AG04450 (cell line): ENCODE data around the gene AADACL2. TPM values are rescaled to one million over a fixed set of nuclear protein-coding genes. Genes with fewer than 3 reads are reported as not detected.

Experiments used
- CTCF ChIA-PET: fragments of 300-600, 350-600 bp; formaldehyde crosslinking; extraction: SDS; loops from one replicate; lab custom pipeline; 2022; ENCODE audit warnings: antibody characterized with exemption, inconsistent platforms; lab: Charles Lee
- POLR2A ChIA-PET: fragments of 350-600 bp; formaldehyde crosslinking; extraction: SDS; loops from one replicate; lab custom pipeline; 2021; ENCODE audit warnings: antibody characterized with exemption, inconsistent platforms; lab: Yijun Ruan, JAX
- DNase-seq: peaks from one replicate; pipeline ENCODE4 v3.0.0-alpha.2; 2011; ENCODE audit warnings: low read depth, low spot score
- H3K27ac ChIP-seq: one replicate; pipeline ENCODE4 v1.5.1; 2012; ENCODE audit warnings: low read depth, low read length, control low read depth
- H3K27me3 ChIP-seq: one replicate; pipeline ENCODE4 v1.6.0; 2012; ENCODE audit warnings: low read length; ENCODE audit not compliant: control insufficient read depth, insufficient read depth
- H3K4me3 ChIP-seq: 2 replicates; pipeline ENCODE4 v1.5.1; 2011; ENCODE audit warnings: mild to moderate bottlenecking, low read depth, low read length, control low read depth
- H3K9me3 ChIP-seq: 2 replicates; pipeline ENCODE4 v1.5.1; 2012; ENCODE audit warnings: low read length; ENCODE audit not compliant: control insufficient read depth, insufficient read depth
- polyA minus RNA-seq: library from RNA; depleted of rRNA, polyadenylated mRNA; stranded (reverse); fragments of >200 nt; gene quantifications from 2 replicates; pipeline ENCODE4 v1.2.3, GENCODE V29; 2011; rRNA and poly(A)+ RNA removed
- polyA plus RNA-seq: library from polyadenylated mRNA; depleted of rRNA; stranded (reverse); fragments of >200 nt; gene quantifications from 2 replicates; pipeline ENCODE4 v1.2.3, GENCODE V29; 2011; rRNA removed
- TF ChIP-seq, protein P1 (sequence below): IDR thresholded peaks from 2 replicates; pipeline ENCODE4 v1.5.1; 2011; ENCODE audit warnings: low read depth, low read length, control low read depth, inconsistent platforms

The AADACL2 gene
- not detected in 2 replicates for polyA plus RNA-seq
- polyA minus RNA-seq, result not detected in 2 replicates

DNA sequence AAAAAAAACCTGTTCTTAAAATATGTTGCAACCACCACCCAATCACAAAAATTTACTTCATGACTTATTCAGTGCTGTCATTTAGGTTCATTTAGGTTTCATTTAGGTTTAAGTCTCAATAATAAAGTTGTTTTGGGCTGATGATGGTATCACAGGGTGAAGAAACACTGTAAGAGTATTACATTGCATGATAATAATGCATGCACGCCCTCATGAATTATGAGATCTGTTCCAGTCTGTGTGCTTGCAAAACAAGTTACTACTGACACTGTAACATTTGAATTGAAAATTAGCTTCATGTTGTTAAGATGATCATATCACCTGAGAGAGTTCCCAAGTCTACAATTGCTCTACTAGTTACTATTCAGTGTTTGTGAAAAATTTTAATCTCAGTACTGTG, at the start of gene AADACL2:
Gene AADACL2 (plus strand): TSS at position 315 of the 400 bp plus-strand sequence. CDS start 109 bp downstream, outside the sequence.
- TF ChIP-seq, protein P1, sequence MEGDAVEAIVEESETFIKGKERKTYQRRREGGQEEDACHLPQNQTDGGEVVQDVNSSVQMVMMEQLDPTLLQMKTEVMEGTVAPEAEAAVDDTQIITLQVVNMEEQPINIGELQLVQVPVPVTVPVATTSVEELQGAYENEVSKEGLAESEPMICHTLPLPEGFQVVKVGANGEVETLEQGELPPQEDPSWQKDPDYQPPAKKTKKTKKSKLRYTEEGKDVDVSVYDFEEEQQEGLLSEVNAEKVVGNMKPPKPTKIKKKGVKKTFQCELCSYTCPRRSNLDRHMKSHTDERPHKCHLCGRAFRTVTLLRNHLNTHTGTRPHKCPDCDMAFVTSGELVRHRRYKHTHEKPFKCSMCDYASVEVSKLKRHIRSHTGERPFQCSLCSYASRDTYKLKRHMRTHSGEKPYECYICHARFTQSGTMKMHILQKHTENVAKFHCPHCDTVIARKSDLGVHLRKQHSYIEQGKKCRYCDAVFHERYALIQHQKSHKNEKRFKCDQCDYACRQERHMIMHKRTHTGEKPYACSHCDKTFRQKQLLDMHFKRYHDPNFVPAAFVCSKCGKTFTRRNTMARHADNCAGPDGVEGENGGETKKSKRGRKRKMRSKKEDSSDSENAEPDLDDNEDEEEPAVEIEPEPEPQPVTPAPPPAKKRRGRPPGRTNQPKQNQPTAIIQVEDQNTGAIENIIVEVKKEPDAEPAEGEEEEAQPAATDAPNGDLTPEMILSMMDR, result no peak
- no peak within 1 kb of the TSS for H3K27ac ChIP-seq
- POLR2A ChIA-PET, result no interaction called here
- DNase-seq, result no peak
- H3K27me3 ChIP-seq, result no peaks in the 10 kb centered on the region
- no peaks in the 10 kb centered on the region for H3K9me3 ChIP-seq
- H3K4me3 ChIP-seq, result no peak within 1 kb of the TSS
- CTCF ChIA-PET, result no interaction called here

DNA sequence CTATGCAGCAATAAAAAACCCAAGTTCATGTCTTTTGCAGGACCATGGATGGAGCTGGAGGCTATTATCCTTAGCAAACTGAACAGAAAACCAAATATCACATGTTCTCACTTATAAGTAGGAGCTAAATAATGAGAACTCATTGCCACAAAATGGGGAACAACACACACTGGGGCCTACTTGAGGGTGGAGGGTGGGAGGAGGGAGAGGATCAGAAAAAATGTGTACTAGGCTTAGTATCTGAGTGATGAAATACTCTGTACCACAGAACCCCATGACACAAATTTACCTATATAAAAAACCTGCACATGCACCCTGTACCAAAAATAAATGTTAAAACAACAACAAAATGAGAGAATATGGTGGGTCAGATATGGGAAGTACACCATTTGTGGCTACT, 49.6 kb upstream of the AADACL2 start:
- no peaks in the 10 kb centered on the region for H3K9me3 ChIP-seq
- H3K27me3 ChIP-seq, result no peaks in the 10 kb centered on the region
- ChIA-PET CTCF (no interaction called here), POLR2A (no interaction called here)
- DNase-seq, result no peak
- H3K27ac ChIP-seq, result no peak overlapping the region
- TF ChIP-seq, protein P1, result no peak
- H3K4me3 ChIP-seq, result no peak overlapping the region

GRCh38 chr3:151686257-151686656, 47.5 kb upstream of the AADACL2 start:
- ChIA-PET POLR2A (no interaction called here), CTCF (interaction anchor here (0.6 kb wide), 1 partner anchor 84 kb away, joined by 3 read pairs; no protein-coding TSS in a partner anchor)
- H3K27ac ChIP-seq, result no peak overlapping the region
- no peak overlapping the region for H3K4me3 ChIP-seq
- no peaks in the 10 kb centered on the region for H3K9me3 ChIP-seq
- no peaks in the 10 kb centered on the region for H3K27me3 ChIP-seq
- TF ChIP-seq, protein P1, result no peak
- DNase-seq, result no peak

GRCh38 chr3:151687076-151687475, 46.7 kb upstream of the AADACL2 start:
- ChIA-PET POLR2A (no interaction called here), CTCF (no interaction called here)
- no peak for DNase-seq
- TF ChIP-seq, protein P1, result no peak
- no peak overlapping the region for H3K27ac ChIP-seq
- no peaks in the 10 kb centered on the region for H3K27me3 ChIP-seq
- no peak overlapping the region for H3K4me3 ChIP-seq
- H3K9me3 ChIP-seq, result no peaks in the 10 kb centered on the region

DNA sequence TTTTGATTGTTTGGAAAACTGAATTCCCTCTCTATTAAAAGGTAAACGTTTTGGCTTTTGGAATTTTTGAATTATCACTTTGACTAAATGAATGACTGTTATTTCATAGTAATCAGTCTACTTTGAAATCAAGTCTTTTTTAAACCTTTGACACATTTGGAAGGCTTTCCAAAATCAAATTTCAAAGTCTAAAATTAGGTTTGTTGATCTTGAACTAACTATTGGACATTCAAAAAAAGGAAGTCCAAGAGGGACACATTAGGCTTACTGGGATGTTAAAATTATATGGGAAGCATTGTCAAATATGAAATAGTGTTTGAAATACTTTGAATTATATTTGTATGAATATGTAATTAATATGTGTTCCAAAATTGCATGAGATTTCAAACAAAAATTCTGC, 45.2 kb upstream of the AADACL2 start:
- ChIA-PET POLR2A (no interaction called here), CTCF (no interaction called here)
- no peak overlapping the region for H3K4me3 ChIP-seq
- TF ChIP-seq, protein P1, result no peak
- H3K27me3 ChIP-seq, result no peaks in the 10 kb centered on the region
- no peak for DNase-seq
- no peaks in the 10 kb centered on the region for H3K9me3 ChIP-seq
- H3K27ac ChIP-seq, result no peak overlapping the region
